Measurements from ENCODE around the gene OTOA. TPM values are rescaled to one million over a fixed set of nuclear protein-coding genes. Genes with fewer than 3 reads are reported as not detected.

Gene OTOA
- total RNA-seq (2022; extraction: Qiagen RNA extraction) = 0.03 to 0.16 TPM (median 0.05 TPM) in 4 of 5 replicates, not detected in the other

GRCh38 chr16:21663889-21664647 lies at the start of gene OTOA:
OTOA (plus strand) TSS chr16:21663968; CDS start chr16:21678515, 14,547 bp downstream.

GRCh38 chr16:21652453-21652852 lies 11.3 kb upstream of the OTOA start, which contains the start of gene IGSF6:
IGSF6 (minus strand) TSS chr16:21652608; CDS start chr16:21652598, 10 bp downstream.

Other genes with a start within 250 kb of the OTOA start
- 90.8 to 101 TPM (median 96.3 TPM) in 5 replicates for gene METTL9, start 64.4 kb upstream of the OTOA start, total RNA-seq (2022; extraction: Qiagen RNA extraction)
- not detected in 5 replicates for gene IGSF6, start 11.4 kb upstream of the OTOA start, total RNA-seq (2022; extraction: Qiagen RNA extraction)
- 20.0 to 28.3 TPM (median 26.0 TPM) in 5 replicates for gene NPIPB4, start 193.8 kb downstream of the OTOA start, total RNA-seq (2022; extraction: Qiagen RNA extraction)